GM12872 (cell line): ENCODE measurements around the gene TEX2.

ENCODE experiments used
- TF ChIP-seq, protein P1 (sequence below): IDR thresholded peaks from 3 replicates; pipeline ENCODE4 v1.5.1; 2011; ENCODE audit warnings: low read depth, mild to moderate bottlenecking, low read length, moderate library complexity; ENCODE audit not compliant: insufficient read depth

Gene TEX2

DNA sequence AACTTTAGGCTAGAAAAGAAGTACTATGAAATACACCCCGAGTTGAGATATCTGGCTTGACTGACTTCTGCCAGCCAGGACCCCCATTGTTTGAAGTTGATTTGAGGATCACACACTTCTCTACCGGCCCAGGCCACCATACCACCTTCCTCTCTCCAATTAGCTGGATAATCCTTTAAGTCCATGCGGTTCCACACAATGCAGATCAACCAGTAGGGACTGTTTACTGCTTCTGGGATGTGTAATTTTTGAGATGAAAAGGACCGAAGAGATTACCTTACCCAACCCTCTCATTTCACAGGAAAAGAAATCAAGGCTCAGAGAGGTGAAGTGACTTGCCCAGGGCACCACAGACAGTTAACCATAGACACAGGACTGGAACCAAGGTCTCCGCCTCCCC, 153.7 kb downstream of the TEX2 start:
- TF ChIP-seq, protein P1, sequence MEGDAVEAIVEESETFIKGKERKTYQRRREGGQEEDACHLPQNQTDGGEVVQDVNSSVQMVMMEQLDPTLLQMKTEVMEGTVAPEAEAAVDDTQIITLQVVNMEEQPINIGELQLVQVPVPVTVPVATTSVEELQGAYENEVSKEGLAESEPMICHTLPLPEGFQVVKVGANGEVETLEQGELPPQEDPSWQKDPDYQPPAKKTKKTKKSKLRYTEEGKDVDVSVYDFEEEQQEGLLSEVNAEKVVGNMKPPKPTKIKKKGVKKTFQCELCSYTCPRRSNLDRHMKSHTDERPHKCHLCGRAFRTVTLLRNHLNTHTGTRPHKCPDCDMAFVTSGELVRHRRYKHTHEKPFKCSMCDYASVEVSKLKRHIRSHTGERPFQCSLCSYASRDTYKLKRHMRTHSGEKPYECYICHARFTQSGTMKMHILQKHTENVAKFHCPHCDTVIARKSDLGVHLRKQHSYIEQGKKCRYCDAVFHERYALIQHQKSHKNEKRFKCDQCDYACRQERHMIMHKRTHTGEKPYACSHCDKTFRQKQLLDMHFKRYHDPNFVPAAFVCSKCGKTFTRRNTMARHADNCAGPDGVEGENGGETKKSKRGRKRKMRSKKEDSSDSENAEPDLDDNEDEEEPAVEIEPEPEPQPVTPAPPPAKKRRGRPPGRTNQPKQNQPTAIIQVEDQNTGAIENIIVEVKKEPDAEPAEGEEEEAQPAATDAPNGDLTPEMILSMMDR: no peak

DNA sequence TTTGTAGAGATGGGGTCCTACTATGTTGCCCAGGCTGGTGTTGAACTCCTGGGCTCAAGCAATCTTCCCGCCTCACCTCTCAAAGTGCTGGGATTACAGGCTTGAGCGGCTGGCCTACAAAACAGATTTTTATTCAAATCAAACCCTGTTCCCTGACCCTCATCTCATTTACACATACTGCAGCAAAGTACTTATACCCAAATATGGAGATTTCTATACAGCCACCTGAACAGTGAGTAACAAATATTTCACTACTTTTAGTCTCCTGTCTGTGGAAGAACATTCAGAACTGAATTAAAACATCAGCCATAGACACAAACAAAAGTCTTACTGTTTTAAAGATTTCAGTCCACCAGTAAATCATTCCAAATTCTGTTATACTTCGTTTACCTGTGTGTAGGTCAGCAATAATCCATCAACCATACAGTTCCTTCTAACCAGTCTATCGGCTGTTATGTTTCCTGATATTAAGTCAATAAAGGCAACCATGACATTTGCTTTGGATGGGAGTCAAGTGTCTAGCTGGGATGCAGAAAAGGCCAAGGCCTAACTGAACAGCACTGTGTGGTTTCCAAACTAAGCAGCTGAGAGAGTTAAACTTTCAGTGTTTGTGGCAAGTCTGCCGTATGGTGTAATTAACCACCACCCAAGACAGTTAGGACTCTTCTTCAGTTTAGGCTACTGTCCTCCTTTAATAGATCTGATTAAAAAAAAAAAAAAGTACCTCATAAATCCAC, 155.4 kb downstream of the TEX2 start:
- TF ChIP-seq, protein P1: no peak

DNA sequence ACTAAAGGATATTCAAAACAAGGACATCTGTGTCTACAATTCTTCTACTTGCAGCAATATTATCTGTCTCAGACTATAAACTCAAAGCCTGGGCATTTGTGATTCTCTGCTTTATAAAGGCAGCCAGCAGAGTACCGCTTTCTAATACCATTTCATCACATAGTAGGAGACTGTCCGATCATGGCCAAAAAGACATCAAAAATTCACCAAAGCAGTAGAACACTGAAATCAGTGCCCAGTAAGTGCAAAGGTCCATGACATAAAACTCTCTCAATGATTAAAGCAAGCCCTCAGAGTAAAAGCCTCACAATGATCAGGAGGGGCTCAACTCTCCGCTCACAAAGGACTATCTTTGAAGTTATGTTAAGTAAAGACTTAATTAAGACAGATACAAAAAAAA, 156.1 kb downstream of the TEX2 start:
- TF ChIP-seq, protein P1: no peak

DNA sequence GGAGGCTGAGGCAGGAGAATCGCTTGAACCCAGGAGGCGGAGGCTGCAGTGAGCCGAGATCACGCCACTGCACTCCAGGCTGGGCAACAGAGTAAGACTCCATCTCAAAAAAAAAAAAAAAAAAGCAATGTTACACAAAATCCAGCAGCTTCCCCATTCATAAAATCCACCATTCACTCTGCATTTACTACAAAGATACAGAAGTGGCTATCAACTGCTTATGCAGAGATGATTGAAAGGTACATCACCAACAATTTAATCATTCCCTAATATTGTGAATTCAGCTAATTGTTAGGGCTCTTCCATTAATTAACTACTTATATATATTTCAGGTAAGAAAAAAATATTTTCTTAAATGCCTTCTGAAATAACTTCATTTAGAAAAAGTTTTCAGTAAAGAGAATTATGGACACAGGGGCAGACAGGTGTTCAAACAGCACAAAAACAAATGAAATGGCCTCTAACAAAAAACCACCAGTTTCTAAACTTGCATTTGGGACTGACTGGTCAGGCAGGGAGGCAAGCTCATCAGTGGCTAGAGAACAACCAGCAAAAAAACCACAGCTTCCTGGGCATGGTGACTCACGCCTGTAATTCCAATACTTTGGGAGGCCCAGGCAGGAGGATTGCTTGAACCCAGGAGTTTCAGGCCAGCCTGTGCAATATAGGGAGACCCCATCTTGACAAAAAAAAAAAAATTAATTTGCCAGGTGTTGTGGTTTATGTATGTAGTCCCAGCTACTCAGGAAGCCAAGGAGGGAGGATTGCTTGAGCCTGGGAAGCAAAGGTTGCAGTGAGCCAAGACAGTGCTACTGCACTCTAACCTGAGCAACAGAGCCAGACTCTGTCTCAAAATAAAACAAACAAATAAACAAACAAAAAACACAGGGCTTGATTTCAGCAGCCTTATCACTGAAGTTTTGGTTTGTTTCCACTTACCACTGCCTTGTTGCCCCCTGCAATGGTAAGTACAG, 159.4 kb downstream of the TEX2 start:
- TF ChIP-seq, protein P1: no peak

DNA sequence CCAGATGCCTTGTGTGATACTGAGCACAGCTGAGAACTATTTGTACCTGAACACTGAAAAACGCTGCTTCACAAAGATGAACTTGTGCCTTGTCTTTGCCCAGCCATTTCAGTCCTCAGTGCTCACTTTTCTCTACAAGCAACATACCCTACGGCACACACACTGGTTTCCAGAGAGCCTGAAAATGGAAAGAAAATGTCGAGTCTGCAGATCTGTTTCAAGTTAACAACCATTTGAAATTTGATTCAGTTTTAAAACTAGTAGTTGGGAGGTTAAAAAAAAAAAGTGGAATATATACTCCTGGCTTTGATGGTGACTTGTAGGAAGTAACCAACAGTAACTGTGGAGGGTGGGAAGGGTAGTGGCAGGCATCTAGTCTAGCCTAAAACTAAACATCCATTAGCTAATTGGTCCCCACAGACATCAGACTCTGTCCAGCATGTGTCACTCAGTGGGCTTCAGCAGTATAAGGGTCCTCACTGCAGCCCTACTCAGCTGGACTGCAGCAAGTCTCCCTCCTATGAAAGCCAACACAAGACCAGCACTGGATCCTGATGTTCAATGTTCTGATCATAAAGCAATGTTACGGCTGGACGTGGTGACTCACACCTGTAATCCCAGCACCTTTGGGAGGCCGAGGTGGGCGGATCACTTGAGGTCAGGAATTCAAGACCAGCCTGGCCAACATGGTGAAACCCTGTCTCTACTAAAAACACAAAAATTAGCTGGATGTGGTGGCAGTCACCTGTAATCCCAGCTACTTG, 160.3 kb downstream of the TEX2 start:
- TF ChIP-seq, protein P1: no peak

DNA sequence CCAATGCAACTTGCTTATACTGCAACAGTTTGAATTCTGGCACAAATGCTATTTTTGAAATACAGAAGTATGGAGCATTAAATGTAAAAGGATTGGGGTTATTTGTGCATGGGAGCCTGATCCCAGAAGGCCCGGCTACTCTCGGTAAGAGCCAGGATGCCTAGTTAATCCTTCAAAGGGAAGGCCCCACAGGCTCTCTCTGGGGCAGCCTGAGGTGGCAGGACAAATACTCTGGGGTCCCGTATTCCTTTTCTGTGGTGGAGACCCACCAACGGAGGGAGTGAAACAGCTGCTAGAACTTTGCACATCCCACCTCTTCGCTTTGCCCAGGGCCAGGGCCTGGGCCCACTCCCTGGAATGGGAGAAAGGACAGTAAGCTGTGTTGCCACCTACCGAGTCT, 163.5 kb downstream of the TEX2 start:
- TF ChIP-seq, protein P1: no peak
